ENCODE data around the gene METTL8. TPM values are rescaled to one million over a fixed set of nuclear protein-coding genes. Genes with fewer than 3 reads are reported as not detected.
A peak's percentile ranks its signal among the peaks of the same experiment; 100 is the strongest.

The METTL8 gene
- total RNA-seq, 1 experiment from 2014 or later = 59.1 TPM

DNA sequence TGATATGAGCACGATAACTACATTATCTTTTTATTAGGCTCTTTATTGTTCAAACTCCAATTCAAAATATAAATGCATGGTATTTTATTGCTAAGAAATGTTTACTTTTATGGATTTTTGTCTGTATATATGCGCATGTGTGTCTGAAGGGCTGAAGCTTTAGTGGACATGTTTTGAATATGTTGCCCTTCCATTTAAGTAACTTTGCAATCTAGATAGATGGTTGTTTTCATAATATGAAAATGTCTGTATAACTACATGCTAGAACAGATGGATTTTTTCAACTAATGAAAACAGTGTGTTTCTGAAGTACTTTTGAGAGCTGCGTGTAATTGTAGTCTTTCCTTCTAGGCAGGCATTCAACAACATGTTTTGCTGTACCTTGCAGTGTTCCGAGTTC, 19.0 kb upstream of the METTL8 start:
- no peak for DNase-seq (ENCODE audit: low spot score)
- Mint-ChIP-seq H3K27me3 (ENCODE audit: low read depth) (no peaks in the 10 kb centered on the region), H3K36me3 (peaks cover 69% of the 10 kb centered on the region), H3K4me1 (peaks cover 7% of the 10 kb centered on the region), H3K9me3 (peaks cover 12% of the 10 kb centered on the region), H3K27ac (no peak overlapping the region), H3K4me3 (no peak overlapping the region)
- POLR2A ChIA-PET = no interaction called here
- no peak for ATAC-seq
- CTCF ChIA-PET = interaction anchor here (1.2 kb wide), 1 partner anchor 37 kb away, joined by 3 read pairs; no protein-coding TSS in a partner anchor
- TF ChIP-seq ZNF263 (CRISPR knock-in tag; IDR thresholded peaks at IDR 0.05; ENCODE audit: low read depth) (no peak), ZNF317 (CRISPR knock-in tag; IDR thresholded peaks at IDR 0.05; ENCODE audit: borderline replicate concordance, low read depth) (no peak), ZNF232 (CRISPR knock-in tag; IDR thresholded peaks at IDR 0.05) (no peak), ELF4 (CRISPR knock-in tag; IDR thresholded peaks at IDR 0.05; ENCODE audit: low read depth) (no peak), RELA (CRISPR knock-in tag; IDR thresholded peaks at IDR 0.05; ENCODE audit: borderline replicate concordance) (no peak), SP1 (CRISPR knock-in tag; conservative IDR thresholded peaks at IDR 0.05) (no peak), ZNF671 (CRISPR knock-in tag; IDR thresholded peaks at IDR 0.05) (no peak), NR3C1 (CRISPR knock-in tag; conservative IDR thresholded peaks at IDR 0.05; ENCODE audit: low read depth) (no peak), SMAD4 (CRISPR knock-in tag; IDR thresholded peaks at IDR 0.05) (no peak)
- TF ChIP-seq, protein P1, sequence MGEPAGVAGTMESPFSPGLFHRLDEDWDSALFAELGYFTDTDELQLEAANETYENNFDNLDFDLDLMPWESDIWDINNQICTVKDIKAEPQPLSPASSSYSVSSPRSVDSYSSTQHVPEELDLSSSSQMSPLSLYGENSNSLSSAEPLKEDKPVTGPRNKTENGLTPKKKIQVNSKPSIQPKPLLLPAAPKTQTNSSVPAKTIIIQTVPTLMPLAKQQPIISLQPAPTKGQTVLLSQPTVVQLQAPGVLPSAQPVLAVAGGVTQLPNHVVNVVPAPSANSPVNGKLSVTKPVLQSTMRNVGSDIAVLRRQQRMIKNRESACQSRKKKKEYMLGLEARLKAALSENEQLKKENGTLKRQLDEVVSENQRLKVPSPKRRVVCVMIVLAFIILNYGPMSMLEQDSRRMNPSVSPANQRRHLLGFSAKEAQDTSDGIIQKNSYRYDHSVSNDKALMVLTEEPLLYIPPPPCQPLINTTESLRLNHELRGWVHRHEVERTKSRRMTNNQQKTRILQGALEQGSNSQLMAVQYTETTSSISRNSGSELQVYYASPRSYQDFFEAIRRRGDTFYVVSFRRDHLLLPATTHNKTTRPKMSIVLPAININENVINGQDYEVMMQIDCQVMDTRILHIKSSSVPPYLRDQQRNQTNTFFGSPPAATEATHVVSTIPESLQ (CRISPR knock-in tag; IDR thresholded peaks at IDR 0.05) = no peak
- TF ChIP-seq, protein P2, sequence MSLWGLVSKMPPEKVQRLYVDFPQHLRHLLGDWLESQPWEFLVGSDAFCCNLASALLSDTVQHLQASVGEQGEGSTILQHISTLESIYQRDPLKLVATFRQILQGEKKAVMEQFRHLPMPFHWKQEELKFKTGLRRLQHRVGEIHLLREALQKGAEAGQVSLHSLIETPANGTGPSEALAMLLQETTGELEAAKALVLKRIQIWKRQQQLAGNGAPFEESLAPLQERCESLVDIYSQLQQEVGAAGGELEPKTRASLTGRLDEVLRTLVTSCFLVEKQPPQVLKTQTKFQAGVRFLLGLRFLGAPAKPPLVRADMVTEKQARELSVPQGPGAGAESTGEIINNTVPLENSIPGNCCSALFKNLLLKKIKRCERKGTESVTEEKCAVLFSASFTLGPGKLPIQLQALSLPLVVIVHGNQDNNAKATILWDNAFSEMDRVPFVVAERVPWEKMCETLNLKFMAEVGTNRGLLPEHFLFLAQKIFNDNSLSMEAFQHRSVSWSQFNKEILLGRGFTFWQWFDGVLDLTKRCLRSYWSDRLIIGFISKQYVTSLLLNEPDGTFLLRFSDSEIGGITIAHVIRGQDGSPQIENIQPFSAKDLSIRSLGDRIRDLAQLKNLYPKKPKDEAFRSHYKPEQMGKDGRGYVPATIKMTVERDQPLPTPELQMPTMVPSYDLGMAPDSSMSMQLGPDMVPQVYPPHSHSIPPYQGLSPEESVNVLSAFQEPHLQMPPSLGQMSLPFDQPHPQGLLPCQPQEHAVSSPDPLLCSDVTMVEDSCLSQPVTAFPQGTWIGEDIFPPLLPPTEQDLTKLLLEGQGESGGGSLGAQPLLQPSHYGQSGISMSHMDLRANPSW (CRISPR knock-in tag; conservative IDR thresholded peaks at IDR 0.05; ENCODE audit: low read depth) = no peak
- TF ChIP-seq, protein P3, sequence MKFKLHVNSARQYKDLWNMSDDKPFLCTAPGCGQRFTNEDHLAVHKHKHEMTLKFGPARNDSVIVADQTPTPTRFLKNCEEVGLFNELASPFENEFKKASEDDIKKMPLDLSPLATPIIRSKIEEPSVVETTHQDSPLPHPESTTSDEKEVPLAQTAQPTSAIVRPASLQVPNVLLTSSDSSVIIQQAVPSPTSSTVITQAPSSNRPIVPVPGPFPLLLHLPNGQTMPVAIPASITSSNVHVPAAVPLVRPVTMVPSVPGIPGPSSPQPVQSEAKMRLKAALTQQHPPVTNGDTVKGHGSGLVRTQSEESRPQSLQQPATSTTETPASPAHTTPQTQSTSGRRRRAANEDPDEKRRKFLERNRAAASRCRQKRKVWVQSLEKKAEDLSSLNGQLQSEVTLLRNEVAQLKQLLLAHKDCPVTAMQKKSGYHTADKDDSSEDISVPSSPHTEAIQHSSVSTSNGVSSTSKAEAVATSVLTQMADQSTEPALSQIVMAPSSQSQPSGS (CRISPR knock-in tag; IDR thresholded peaks at IDR 0.05; ENCODE audit: borderline replicate concordance, low read depth) = no peak
- TF ChIP-seq, protein P4, sequence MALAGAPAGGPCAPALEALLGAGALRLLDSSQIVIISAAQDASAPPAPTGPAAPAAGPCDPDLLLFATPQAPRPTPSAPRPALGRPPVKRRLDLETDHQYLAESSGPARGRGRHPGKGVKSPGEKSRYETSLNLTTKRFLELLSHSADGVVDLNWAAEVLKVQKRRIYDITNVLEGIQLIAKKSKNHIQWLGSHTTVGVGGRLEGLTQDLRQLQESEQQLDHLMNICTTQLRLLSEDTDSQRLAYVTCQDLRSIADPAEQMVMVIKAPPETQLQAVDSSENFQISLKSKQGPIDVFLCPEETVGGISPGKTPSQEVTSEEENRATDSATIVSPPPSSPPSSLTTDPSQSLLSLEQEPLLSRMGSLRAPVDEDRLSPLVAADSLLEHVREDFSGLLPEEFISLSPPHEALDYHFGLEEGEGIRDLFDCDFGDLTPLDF (CRISPR knock-in tag; IDR thresholded peaks at IDR 0.05) = no peak
- TF ChIP-seq, protein P5, sequence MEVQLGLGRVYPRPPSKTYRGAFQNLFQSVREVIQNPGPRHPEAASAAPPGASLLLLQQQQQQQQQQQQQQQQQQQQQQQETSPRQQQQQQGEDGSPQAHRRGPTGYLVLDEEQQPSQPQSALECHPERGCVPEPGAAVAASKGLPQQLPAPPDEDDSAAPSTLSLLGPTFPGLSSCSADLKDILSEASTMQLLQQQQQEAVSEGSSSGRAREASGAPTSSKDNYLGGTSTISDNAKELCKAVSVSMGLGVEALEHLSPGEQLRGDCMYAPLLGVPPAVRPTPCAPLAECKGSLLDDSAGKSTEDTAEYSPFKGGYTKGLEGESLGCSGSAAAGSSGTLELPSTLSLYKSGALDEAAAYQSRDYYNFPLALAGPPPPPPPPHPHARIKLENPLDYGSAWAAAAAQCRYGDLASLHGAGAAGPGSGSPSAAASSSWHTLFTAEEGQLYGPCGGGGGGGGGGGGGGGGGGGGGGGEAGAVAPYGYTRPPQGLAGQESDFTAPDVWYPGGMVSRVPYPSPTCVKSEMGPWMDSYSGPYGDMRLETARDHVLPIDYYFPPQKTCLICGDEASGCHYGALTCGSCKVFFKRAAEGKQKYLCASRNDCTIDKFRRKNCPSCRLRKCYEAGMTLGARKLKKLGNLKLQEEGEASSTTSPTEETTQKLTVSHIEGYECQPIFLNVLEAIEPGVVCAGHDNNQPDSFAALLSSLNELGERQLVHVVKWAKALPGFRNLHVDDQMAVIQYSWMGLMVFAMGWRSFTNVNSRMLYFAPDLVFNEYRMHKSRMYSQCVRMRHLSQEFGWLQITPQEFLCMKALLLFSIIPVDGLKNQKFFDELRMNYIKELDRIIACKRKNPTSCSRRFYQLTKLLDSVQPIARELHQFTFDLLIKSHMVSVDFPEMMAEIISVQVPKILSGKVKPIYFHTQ (CRISPR knock-in tag; IDR thresholded peaks at IDR 0.05) = no peak

DNA sequence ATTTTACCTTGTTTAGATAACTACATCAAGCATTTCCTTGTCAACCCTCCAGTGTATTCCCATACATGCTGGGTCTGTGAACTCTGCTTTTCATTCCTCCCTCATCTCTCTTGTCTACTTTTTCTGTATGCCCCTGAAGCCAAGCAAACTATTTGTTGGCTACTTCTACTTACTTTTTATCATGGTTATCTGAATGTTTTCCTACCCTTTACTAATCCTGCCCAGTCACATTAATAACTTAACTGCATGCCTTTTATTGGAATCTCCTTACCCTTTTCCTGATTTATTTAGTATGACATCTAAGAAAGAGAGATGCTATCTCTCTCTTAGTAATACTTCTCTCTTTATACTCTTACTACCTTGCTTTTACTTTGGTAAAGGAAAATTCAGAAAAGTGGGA, 17.3 kb upstream of the METTL8 start:
- Mint-ChIP-seq H3K9me3 (peaks cover 9% of the 10 kb centered on the region), H3K4me1 (peaks cover 4% of the 10 kb centered on the region), H3K4me3 (no peak overlapping the region), H3K36me3 (peaks cover 74% of the 10 kb centered on the region), H3K27me3 (ENCODE audit: low read depth) (no peaks in the 10 kb centered on the region), H3K27ac (peak overlapping the region; percentile 1; the same call in 1 of the 2 replicates)
- DNase-seq (ENCODE audit: low spot score) (no peak), ATAC-seq (no peak)
- ChIA-PET POLR2A (no interaction called here), CTCF (interaction anchor here (1.7 kb wide), 1 partner anchor 478 kb away, joined by 4 read pairs; no protein-coding TSS in a partner anchor)
- TF ChIP-seq, protein P5 (CRISPR knock-in tag; IDR thresholded peaks at IDR 0.05) = no peak
- TF ChIP-seq ZNF396 (CRISPR knock-in tag; IDR thresholded peaks at IDR 0.05; ENCODE audit: borderline replicate concordance) = no peak
- no peak for TF ChIP-seq RELA (CRISPR knock-in tag; IDR thresholded peaks at IDR 0.05; ENCODE audit: borderline replicate concordance)
- TF ChIP-seq KAT7 (CRISPR knock-in tag; IDR thresholded peaks at IDR 0.05; ENCODE audit: borderline replicate concordance) = no peak
- no peak for TF ChIP-seq NR1H2 (CRISPR knock-in tag; IDR thresholded peaks at IDR 0.05)

All from WTC11 (cell line).